Cardiac muscle cell (in vitro differentiated cells and primary cell): ENCODE data around the gene SYT9. TPM values are rescaled to one million over a fixed set of nuclear protein-coding genes. Genes with fewer than 3 reads are reported as not detected.

Source experiments
- DNase-seq, 2 donors: peaks; one replicate each; pipeline versions ENCODE4 v3.0.0 to v3.0.0-alpha.2; 2010 to 2017; ENCODE audit warnings: low read depth in 1 of 2, low spot score in 1 of 2
- H3K27ac ChIP-seq: fragments of 200-600 bp; sonication (generic); 2 replicates; pipeline ENCODE4 v1.5.1; 2016
- H3K27me3 ChIP-seq: fragments of 200-600 bp; sonication (generic); 2 replicates; pipeline ENCODE4 v1.6.0; 2016; ENCODE audit warnings: control low read depth
- H3K36me3 ChIP-seq: fragments of 200-600 bp; sonication (generic); 2 replicates; pipeline ENCODE4 v1.5.1; 2016; ENCODE audit warnings: control low read depth
- H3K4me1 ChIP-seq: fragments of 200-600 bp; sonication (generic); 2 replicates; pipeline ENCODE4 v1.8.1; 2017; ENCODE audit warnings: low read depth, mild to moderate bottlenecking, mixed run types
- H3K4me3 ChIP-seq: fragments of 200-600 bp; sonication (generic); 2 replicates; pipeline ENCODE4 v1.5.1; 2016; ENCODE audit warnings: mild to moderate bottlenecking
- H3K9me3 ChIP-seq: fragments of 200-600 bp; sonication (generic); 2 replicates; pipeline ENCODE4 v1.5.1; 2017; ENCODE audit warnings: low read depth, mild to moderate bottlenecking, control low read depth
- CTCF ChIP-seq: IDR thresholded peaks from 2 replicates; pipeline ENCODE4 v1.5.1; 2012; ENCODE audit warnings: low read depth, mild to moderate bottlenecking, low read length
- polyA plus RNA-seq: library from polyadenylated mRNA; unstranded; fragments of >200 nt; fragmentation: Nextera tagmentation; extraction: Ambion mirVana; gene quantifications from 2 replicates; pipeline ENCODE4 v1.2.1, GENCODE V29; 2016
- total RNA-seq: library from RNA; depleted of rRNA; stranded (reverse); fragments of >200 nt; gene quantifications from 2 replicates; pipeline ENCODE4 v1.2.3, GENCODE V29; 2016

SYT9 gene
- total and polyA plus RNA-seq, 2 experiments from 2014 or later, result 1.3 to 2.2 TPM

- DNase-seq, result no peak
- H3K4me1 ChIP-seq, result peaks cover 25% of the 10 kb centered on the region
- H3K36me3 ChIP-seq, result no peaks in the 10 kb centered on the region
- no peak overlapping the region for H3K4me3 ChIP-seq
- no peaks in the 10 kb centered on the region for H3K9me3 ChIP-seq
- H3K27ac ChIP-seq, result no peak overlapping the region
- H3K27me3 ChIP-seq, result no peaks in the 10 kb centered on the region
- TF ChIP-seq CTCF, result no peak
These were observed 63.3 kb downstream of the SYT9 start for GRCh38 chr11:7314811-7315604.

- no peak overlapping the region for H3K27ac ChIP-seq
- TF ChIP-seq CTCF, result no peak
- H3K36me3 ChIP-seq, result no peaks in the 10 kb centered on the region
- no peak for DNase-seq
- H3K4me3 ChIP-seq, result no peak overlapping the region
- H3K27me3 ChIP-seq, result no peaks in the 10 kb centered on the region
- no peaks in the 10 kb centered on the region for H3K9me3 ChIP-seq
- H3K4me1 ChIP-seq, result no peaks in the 10 kb centered on the region
These were observed 67.8 kb downstream of the SYT9 start for GRCh38 chr11:7319501-7319900.

GRCh38 chr11:7320306-7320705 lies 68.6 kb downstream of the SYT9 start:
- no peak for DNase-seq
- no peaks in the 10 kb centered on the region for H3K36me3 ChIP-seq
- no peak overlapping the region for H3K27ac ChIP-seq
- no peaks in the 10 kb centered on the region for H3K9me3 ChIP-seq
- H3K4me3 ChIP-seq, result no peak overlapping the region
- no peaks in the 10 kb centered on the region for H3K4me1 ChIP-seq
- H3K27me3 ChIP-seq, result no peaks in the 10 kb centered on the region
- TF ChIP-seq CTCF, result no peak

GRCh38 chr11:7321473-7322450 lies 70.1 kb downstream of the SYT9 start:
- no peak overlapping the region for H3K4me3 ChIP-seq
- no peaks in the 10 kb centered on the region for H3K9me3 ChIP-seq
- no peak for TF ChIP-seq CTCF
- no peak overlapping the region for H3K27ac ChIP-seq
- DNase-seq, result no peak
- no peaks in the 10 kb centered on the region for H3K4me1 ChIP-seq
- no peaks in the 10 kb centered on the region for H3K27me3 ChIP-seq
- H3K36me3 ChIP-seq, result no peaks in the 10 kb centered on the region

- Histone ChIP-seq H3K36me3 (no peaks in the 10 kb centered on the region), H3K27me3 (no peaks in the 10 kb centered on the region), H3K4me3 (no peak overlapping the region), H3K4me1 (no peaks in the 10 kb centered on the region), H3K9me3 (no peaks in the 10 kb centered on the region), H3K27ac (peak overlapping the region; percentile 30)
- TF ChIP-seq CTCF, result no peak
- no peak for DNase-seq
These were observed 80.7 kb downstream of the SYT9 start for GRCh38 chr11:7332451-7332850.
